Upper lobe of left lung (tissue), 4 donors: ENCODE data around the gene TIMM44.

ENCODE experiments used
- CTCF ChIP-seq, 6 experiments: fragments of 450-650 bp in 4 of 6; fragments of 200-600 bp in 2 of 6; sonication (generic) in 2 of 6; IDR thresholded peaks; one replicate each; pipeline ENCODE4 v1.5.1; 2016 to 2019; ENCODE audit warnings: antibody characterized with exemption in 6 of 6
- POLR2A ChIP-seq, 4 donors: fragments of 450-650 bp; IDR thresholded peaks; one replicate each; pipeline ENCODE4 v1.5.1; 2016 to 2017; ENCODE audit warnings: antibody characterized with exemption in 4 of 4, mild to moderate bottlenecking in 2 of 4

GRCh38 chr19:7979559-7979958, 36.1 kb upstream of the TIMM44 start:
- no peak for TF ChIP-seq CTCF (IDR thresholded peaks at IDR 0.05)
- no peak for TF ChIP-seq POLR2A (IDR thresholded peaks at IDR 0.05)
